GM18858 (cell line): ENCODE measurements around the gene SCT.

Experiments used
- ATAC-seq: cut with Tn5 transposase; IDR thresholded peaks from one replicate; pipeline ENCODE4 v1.9.1; 2021; ENCODE audit not compliant: unreplicated experiment

The SCT gene

DNA sequence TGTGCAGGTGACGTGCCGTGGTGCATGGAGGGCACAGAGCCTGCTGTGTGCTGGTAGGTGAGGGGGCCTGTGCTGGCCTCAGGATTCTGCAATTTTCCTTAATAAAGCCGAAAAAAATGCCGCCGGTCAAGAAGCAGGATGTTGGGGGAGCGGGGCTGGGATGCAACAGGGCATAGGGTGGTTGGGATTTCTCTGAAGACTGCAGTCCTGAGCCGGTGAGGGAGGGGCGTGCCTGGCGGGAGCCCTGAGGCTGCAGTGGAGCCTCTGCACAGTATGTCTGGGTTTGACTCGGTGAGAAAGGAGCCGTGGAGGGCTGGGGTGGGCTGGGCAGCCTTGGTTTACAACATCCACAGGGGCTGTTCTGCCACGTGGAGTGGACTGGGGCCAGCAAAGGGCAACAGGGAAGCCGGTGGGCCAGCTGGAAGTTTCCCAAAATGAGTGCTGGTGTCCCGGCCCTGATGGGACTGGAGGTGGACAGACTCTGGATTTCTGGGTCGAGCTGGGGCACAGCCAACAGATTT is 3.6 kb downstream of the SCT start:
- no peak for ATAC-seq

DNA sequence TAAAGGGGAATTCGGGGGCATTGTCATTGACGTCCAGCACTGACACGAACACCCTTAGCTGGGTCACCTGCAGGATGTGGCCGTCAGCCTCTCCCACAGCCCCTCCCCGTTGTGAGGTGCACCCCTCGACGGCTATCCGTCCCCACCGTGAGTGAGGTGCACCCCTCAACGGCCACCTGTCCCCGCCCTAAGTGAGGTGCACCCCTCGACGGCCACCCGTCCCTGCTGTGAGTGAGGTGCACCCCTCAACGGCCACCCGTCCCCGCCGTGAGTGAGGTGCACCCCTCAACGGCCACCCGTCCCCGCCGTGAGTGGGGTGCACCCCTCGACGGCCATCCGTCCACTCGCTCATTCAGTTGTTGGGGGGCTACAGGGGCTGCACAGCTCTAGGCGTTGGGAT is 5.1 kb downstream of the SCT start:
- no peak for ATAC-seq

DNA sequence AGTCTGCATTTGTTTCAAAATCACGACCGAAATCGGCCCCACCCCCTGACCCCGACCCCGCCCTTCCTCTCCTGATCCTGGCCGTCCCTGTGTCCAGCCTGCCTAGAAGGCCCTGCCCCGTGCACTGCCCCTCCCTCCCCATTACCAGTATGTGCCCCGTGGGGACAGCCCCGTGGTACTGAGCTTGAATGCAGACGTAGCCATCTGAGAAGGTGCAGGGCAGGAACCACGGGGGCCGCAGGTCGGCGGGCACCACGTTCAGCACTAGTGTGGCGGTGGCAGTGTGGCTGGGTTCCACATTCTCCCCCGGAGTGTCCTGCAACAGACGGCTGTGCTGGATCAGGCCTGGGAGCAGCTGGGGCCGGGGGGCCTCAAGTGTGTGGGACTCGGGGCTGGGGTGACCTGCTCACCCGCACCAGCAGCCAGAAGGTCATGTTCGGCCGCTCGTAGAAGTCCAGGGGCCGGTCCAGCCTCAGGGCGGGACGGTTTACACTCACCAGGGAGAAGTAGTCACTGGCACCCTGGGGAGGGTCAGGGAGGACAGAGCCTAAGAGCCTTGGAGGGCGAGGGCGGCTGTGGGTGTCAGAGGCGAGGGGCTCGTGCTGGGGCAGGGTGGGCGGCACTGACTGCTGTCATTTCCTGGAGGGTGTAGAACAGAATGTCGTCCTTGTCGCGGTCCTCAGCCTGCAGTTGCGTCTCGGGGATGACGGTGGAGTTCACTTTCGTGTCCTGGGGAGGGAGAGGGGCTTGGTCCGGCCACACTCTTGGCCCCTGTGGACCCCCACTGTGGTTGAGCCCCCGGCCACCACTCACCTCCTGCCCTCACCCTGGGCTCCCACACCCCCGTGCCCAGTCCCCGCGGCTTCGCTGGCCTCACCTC is 5.8 kb downstream of the SCT start:
- no peak for ATAC-seq

DNA sequence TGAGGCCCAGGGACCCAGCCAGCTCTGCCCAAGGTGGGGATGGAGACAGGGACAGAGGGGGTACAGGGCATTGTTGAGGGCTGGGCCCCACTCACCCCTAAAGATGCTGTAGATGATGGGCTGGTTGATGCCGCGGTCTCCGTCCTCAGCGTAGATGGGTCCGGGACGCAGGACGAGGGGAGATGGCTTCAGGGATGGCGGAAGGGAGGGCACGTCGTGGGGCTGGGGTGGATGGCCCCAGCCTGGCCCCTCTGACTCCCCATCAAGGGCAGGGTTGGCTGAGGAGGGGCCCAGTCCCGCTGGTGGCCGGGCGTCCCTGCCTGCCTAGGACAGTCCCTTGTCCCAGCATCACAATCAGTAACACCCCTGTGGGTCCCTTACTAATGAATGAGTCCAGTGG is 6.8 kb downstream of the SCT start:
- ATAC-seq, result no peak

DNA sequence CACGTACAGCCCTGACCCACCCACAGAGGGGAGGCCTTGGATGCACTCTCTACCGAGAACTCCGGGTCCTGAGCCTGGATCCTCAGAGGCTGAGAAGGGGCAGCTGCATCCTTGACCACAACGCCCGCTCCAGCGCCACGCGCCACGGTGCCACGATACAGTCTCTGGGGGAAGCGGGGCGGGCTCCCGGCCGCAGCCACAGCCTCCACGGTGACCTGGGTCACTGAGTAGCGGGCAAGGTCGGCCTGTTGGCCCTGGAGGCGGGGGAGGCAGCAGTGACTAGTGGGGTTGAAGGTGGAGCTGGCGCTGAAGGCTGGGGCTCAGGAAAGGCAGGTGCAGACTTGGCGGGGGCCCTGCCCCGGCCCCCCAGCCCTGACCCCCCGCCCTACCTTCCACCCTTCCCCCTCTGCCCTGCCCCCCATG is 7.3 kb downstream of the SCT start:
- no peak for ATAC-seq

DNA sequence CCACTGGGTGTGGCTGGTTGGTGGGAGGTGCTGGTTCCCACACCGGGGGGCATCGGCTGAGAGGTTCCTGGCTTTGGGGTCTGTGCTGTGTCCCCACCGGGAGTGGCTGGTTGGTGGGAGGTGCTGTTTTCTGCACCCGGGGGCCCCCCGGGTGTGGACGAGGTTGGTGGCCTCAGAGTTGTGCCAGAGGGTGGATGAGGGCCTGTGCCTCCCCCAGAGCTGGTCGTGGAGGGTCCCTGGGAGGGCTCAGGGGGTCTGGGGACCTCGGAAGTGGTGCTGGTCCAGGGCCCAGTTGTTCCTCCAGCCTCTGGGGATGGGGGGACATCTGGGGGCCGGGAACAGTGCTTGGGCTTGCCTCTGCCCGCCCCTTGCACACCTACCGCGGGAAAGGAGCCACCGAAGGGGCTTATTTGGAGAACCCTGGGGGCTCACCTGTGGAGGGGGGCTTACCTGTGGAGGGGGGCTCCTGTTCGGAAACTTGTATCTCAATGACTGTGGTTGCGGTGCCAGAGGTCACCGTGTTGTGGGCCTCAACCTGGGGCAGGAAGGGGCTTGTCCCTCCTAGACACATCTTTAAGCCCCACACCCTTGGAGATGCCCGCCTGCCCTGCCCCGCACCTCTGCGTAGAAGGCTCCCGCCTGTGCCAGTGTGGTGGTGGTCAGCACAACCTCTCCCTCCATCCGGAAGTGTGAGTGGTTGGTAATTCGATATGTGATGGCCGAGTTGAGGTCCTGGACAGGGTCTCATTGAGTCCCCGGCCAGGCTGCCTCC is 7.9 kb downstream of the SCT start:
- no peak for ATAC-seq

DNA sequence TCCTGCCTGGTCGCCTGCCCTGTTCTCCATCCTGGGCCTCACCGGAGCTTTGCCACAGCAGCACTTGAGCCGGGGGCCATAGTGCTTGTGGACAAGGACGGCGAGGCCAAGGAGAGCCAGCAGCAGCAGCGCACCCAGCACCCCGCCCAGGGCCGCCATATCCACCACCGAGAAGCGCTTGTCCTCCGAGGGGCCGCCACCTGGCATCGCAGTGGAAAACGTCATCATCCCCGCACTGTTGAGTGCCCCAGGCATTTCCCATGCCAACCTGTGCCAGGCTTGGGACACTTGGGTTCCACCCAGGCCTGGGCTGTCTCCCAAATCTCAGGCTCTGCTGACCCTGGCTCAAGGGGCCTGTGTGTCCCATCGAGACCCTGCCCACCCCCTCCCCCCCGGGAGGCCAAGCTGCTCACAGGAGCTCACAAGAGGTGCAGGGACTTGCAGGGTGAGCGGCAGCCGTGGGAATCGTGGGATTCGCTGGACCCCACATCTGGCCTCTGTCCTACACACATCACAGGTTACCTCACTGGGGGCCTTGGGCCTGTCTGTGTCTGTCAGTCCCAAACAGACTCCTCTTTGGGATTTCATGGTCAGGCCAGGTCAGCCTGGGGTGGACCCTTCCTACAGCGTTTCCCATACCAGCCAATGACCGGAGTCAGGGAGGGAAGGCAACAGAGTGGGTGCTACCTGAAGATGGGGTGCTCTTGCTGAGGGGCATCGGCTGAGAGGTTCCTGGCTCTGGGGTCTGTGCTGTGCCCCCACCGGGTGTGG is 8.9 kb downstream of the SCT start:
- no peak for ATAC-seq

DNA sequence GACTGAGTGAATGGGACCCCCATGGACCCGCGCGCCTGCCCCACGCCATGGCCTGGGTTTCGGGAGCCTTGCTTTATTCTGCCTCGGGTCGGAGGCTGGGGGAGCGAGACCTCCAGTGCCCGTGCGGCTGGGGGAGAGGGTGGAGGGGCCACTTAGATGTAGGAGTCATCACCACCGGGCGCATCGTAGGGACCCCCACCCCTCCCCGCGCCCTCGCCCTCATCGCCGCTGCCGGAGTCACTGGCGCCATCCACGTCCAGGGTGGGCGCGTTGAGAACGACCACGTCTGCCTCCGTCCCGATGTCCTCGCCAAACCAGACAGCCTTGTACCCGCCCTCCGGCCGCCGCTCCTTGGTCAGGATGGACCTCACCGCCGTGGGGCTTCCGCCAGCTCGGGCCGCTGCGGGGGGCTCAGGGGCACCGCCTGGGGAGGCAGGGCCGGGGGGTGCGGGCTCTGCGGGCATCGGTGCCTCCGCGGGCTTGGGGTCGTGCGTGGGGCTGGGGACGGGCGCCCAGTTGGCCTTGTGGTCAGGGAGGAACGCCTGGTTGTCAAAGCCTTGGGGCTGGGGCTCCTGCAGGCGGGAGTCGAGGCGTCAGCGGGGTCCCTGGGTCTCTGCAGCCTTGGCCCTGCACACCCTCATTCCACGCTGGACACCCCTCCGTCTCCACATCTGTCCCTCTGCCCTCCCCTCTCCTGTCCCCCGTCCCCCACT is 9.6 kb downstream of the SCT start:
- ATAC-seq, result no peak

DNA sequence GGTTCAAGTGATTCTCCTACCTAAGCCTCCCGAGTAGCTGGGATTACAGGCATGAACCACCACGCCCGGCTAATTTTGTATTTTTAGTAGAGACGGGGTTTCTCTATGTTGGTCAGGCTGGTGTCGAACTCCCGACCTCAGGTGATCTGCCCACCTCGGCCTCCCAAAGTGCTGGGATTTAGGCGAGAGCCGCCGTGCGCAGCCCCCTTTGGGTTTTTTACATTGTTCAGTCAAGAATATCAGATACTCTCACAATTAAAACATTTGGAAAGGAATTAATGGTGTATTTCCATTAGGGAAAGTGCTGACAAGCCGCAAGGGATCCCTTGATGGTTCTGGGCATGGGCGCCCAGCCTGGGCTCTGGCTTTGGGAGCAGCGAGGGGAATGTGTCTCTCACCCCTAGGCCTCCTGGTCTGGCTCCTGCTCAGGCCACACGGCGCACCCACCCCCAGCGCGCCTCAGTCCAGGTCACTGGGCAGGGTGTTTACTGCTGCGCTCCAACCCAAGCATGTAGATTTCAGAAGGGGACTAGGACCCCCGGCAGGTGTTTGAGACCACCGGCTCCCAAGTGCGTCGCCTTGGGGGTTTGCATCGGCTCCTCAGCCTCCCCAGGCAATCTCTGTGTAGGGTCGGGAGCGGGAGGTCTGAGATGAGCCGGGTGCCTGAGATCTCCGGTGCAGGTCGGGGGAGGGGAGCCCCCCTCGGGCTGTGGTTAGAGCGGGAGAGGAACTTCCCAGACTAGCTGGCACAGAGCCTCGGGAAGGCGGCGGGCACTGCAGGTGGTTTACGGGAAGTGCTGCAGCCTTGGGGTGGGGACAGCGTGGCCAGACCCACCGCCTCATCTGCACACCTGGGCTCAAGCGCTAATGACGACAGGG is 10.4 kb downstream of the SCT start:
- ATAC-seq, result no peak

DNA sequence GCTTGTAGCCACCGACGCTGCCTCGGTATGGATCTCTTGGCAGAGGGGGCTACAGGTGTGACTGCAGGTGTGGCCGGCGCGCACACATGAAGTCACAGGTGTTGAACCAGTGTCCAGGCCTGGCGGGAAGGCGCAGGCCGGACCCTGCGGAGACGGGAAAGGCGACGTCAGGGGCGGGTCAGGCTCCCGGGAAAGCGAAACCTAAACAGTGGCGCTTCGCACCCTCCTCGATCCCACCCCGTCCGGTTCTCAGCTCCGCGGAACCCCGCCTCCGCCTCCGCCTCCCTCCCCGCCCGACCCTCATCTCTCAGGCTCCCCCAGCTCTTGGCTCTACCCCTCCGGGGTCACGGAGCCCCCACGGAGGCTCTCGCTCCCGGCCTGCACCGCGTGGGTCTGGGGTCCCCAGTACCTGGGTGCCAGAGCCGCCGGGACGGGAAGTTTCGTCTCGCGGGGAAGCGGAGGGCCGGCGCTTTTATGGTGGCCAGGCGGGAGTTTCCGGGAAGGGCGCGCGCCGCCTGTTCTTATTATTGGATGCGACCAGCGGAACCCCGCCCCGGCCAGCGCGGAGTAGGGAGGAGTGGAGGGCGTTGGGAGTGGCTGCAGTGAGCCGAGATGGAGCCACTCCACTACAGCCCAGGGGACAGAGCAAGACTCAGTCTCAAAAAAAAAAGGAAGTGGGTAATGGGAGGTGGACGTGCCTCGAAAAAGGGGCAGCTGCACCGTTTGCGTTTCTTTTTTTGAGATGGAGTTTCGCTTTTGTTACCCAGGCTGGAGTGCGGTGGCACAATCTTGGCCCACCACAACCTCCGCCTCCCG is 11.3 kb downstream of the SCT start, which contains the start of gene IRF7:
TSS of gene IRF7 (minus strand) at position 447 of the 816 bp plus-strand sequence. CDS start 586 bp downstream, outside the sequence.
- ATAC-seq, result peak; percentile 50

DNA sequence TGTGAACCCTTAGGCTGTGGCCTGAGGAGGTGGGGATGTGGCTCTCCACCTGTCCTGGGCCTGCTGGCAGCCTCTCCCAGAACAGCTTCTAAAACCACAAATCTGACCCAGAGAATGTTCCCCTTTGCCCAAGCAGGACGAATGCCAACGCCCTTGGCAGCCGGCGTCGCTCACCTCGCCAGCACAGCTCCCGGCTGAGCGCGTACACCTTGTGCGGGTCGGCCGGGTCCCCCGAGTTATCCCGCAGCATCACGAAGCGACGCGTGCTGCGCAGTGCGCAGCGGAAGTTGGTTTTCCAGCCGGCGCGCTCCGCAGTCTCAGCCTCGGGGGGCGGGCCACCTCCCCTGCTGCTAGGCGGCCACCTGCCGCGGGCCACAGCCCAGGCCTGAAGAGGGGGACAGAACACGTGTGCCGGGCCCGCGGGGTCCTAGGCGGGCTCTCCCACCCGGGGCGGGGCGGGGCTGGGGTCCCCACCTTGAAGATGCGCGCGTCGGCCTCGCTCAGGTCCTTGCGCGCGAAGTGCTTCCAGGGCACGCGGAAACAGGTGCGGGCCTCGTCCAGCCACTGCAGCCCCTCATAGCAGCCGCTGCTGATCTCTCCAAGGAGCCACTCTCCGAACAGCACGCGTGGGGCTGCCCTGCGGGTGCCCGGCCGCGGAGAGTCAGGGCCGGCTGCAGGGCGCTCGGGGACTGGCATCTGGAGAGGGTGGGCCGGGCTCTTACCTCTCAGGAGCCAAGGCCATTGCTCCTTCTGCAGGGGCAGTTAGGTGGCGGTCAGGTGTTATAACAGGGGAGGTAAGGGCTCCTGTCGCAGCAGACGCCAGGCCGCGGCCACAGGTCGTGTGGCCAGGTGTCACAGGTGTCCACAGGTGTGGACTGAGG is 12.1 kb downstream of the SCT start:
- no peak for ATAC-seq

DNA sequence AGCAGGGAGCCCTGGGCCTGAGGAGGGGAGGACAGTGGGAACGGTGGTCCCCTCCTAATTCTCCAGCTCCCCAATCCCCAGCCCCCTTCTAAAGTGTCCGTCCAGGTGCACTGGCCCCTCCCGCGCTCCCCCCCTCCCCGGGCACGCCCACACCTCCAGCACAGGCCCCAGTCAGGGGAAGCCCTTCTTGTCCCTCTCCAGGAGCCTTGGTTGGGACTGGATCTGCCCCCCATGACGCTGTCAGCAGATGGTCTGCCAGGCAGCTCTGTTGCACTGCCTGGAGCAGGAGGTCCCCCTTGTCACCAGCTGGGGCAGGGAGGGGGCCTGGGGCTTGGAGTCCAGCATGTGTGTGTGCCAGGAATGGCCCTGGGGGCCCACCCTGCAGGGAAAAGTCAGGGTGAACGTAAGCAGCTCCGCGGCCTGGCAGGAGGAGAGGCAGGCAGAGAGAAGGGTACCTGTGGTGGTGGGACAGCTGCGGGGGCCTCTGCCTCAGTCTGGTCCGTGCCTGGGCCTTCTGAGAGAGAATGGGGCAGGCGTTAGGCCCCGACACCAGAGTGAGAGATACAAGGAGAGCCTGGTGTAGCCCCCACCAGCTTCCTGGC is 12.9 kb downstream of the SCT start:
- ATAC-seq, result no peak

DNA sequence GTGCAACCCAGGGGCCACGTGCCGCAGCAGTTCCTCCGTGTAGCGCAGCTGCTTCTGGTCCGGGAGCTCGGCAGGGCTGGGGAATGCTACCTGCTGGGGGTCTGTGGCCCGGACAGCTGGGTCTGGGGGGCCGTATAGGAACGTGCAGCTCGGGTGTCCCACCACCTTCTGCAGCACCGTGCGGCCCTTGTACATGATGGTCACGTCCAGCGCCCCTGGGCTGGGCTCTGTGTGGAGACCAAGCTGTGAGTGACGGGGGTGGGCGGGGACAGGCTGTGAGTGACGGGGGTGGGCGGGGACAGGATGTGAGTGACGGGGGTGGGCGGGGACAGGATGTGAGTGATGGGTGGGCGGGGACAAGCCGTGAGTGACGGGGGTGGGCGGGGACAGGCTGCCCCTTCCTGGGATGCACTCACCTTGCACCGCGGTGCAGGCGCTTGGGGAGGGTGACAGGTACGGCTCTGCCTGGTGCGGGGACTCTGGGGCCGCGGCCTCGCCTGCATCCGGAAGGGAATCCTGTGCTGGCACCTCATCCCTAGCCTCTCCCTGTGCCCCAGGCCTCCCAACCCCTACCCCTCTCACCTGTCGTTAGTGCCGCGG is 13.5 kb downstream of the SCT start:
- ATAC-seq, result no peak

DNA sequence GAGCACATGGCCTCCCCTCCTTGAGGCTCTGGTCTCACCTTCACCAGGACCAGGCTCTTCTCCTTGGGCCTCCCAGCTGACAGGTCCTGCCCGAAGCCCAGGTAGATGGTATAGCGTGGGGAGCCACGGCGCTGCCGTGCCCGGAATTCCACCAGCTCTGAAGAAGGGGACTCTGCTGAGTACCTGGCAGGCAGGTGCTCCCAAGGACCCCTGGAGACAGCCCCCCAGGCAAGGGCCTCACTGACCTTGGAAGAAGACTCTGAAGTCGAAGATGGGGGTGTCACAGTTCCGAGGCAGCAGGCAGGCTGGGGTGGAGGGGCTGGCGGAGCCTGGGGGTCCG is 14.1 kb downstream of the SCT start:
- ATAC-seq, result no peak

DNA sequence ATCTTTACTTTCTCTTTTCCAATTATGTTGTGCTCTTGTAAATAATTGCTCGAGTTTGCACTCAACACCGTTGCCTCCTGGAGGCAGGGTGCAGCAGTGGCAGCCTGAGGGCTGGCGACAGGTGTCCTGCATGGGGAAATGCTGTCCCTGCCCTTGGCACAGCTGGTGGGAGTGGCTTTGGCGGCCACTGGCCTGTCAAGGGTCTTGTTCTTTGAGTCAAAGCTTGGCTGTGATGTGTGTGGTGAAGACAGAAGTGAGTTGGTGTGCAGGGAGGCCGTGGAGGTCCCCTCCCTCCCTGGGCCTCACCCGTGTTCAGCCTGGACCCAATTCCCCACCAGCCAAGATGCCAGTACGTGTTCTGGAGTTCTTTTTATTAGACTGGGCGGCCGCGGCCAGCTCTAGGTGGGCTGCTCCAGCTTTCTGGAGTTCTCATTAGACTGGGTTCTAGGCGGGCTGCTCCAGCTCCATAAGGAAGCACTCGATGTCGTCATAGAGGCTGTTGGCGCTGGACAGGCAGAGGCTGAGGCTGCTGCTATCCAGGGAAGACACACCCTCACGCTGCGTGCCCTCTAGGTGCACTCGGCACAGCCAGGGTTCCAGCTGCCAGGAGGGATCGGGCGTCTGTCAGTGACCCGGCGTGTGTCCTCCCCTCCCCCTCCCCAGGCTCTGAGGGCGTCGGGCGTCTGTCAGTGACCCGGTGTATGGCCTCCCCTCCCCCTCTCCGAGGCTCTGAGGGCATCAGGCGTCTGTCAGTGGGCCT is 14.6 kb downstream of the SCT start:
- no peak for ATAC-seq
